ENCODE data around the gene PPIL1.
"Not testable (repeated sequence)": the region's sequence is repeated elsewhere in the genome, so short reads cannot be mapped to it uniquely, and the experiment has no call there.

- not testable (repeated sequence) for TF ChIP-seq CTCF (conservative IDR thresholded peaks at IDR 0.05; ENCODE audit: low read depth, low read length); EZH2 (IDR thresholded peaks at IDR 0.05; ENCODE audit: borderline replicate concordance, low read depth, low read length, poor library complexity, severe bottlenecking)
Observed at GRCh38 chr6:36891153-36891552, 16.6 kb upstream of the PPIL1 start.
